ENCODE measurements around the gene ASPHD2. TPM values are rescaled to one million over a fixed set of nuclear protein-coding genes. Genes with fewer than 3 reads are reported as not detected.

The ASPHD2 gene
- polyA plus RNA-seq, 1 experiment: 2.3 TPM

- no peaks in the 10 kb centered on the region for H3K27me3 ChIP-seq (ENCODE audit: control insufficient read depth, insufficient read depth, low read length)
- POLR2A ChIA-PET: interaction anchor here (1.0 kb wide), 1 partner anchor 195 kb away, joined by 3 read pairs; no protein-coding TSS in a partner anchor
- CTCF ChIA-PET: interaction anchor here (3.6 kb wide), 1 partner anchor 9 kb away, joined by 15 read pairs; no protein-coding TSS in a partner anchor
- H3K4me3 ChIP-seq (ENCODE audit: low read depth, low read length): no peak overlapping the region
- no peak for DNase-seq (ENCODE audit: low read depth)
- peaks cover 13% of the 10 kb centered on the region for H3K36me3 ChIP-seq (ENCODE audit: control insufficient read depth, insufficient read depth, low read length)
- TF ChIP-seq CTCF (IDR thresholded peaks at IDR 0.05; ENCODE audit: insufficient read depth, low read depth, low read length): no peak
Measured at GRCh38 chr22:26470807-26471206, 41.7 kb downstream of the ASPHD2 start.

DNA sequence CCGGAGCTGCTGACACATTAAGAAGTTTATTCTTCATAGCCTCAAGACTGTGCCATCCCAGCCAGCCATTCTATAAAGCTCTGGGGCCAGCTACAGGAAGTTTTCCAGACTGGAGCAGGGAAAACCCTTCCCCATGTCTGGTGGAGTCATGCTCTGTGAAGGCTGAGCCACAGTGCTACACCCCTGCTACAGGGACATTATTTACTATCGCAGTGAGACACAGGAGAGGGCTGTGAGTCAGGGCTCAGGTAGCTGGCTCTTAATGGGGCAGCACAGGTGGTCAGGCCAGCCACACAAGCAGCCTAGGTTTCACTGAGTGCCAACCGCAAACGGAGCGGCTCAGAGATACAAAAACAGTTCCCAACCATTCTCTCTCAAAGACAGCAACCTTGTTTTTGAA lies 42.5 kb downstream of the ASPHD2 start:
- Histone ChIP-seq H3K27me3 (ENCODE audit: control insufficient read depth, insufficient read depth, low read length) (no peaks in the 10 kb centered on the region), H3K4me3 (ENCODE audit: low read depth, low read length) (no peak overlapping the region), H3K36me3 (ENCODE audit: control insufficient read depth, insufficient read depth, low read length) (peaks cover 12% of the 10 kb centered on the region)
- peak; percentile 75 for DNase-seq (ENCODE audit: low read depth)
- POLR2A ChIA-PET: interaction anchor here (1.0 kb wide), 1 partner anchor 194 kb away, joined by 3 read pairs; no protein-coding TSS in a partner anchor
- no peak for TF ChIP-seq CTCF (IDR thresholded peaks at IDR 0.05; ENCODE audit: insufficient read depth, low read depth, low read length)
- CTCF ChIA-PET: interaction anchor here (3.6 kb wide), 1 partner anchor 10 kb away, joined by 15 read pairs; no protein-coding TSS in a partner anchor

GRCh38 chr22:26474682-26475081 lies 45.6 kb downstream of the ASPHD2 start:
- ChIA-PET POLR2A (no interaction called here), CTCF (no interaction called here)
- H3K36me3 ChIP-seq (ENCODE audit: control insufficient read depth, insufficient read depth, low read length): peaks cover 8% of the 10 kb centered on the region
- no peak for DNase-seq (ENCODE audit: low read depth)
- no peak for TF ChIP-seq CTCF (IDR thresholded peaks at IDR 0.05; ENCODE audit: insufficient read depth, low read depth, low read length)
- H3K4me3 ChIP-seq (ENCODE audit: low read depth, low read length): no peak overlapping the region
- H3K27me3 ChIP-seq (ENCODE audit: control insufficient read depth, insufficient read depth, low read length): no peaks in the 10 kb centered on the region

DNA sequence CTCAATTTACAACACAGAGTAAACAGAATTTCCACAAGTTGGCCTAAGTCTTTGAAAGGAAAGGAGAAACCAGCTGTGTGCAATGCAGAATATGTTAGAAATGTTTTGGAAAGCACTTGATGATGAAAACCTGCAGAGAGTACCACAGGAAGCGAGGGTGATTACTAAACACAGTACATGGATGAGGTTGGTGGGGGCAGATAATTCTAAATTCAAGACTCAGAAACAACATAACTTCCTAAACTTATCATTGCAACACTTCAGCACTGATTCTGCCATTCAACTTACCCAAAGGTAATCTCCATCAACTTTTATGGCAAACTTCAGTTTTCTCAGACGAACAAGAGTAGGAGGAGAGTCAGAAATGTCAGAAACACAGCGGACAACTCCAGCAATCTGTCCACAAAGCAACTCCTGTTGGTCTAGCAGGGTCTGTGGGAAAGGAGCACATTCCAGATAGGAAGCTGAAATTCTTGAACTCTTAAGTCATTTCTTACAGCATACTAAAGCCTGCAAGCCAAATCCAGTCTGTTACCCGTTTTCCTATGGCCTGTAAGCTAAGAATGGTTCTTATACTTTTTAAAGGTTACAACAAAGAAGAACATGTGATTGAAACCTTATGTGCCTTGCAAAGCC lies 47.8 kb downstream of the ASPHD2 start:
- ChIA-PET POLR2A (interaction anchor here (0.6 kb wide), 1 partner anchor 100 kb away, joined by 3 read pairs; no protein-coding TSS in a partner anchor), CTCF (interaction anchor here (1.4 kb wide), 1 partner anchor 26 kb away, joined by 4 read pairs; no protein-coding TSS in a partner anchor)
- no peaks in the 10 kb centered on the region for H3K27me3 ChIP-seq (ENCODE audit: control insufficient read depth, insufficient read depth, low read length)
- H3K4me3 ChIP-seq (ENCODE audit: low read depth, low read length): no peak overlapping the region
- DNase-seq (ENCODE audit: low read depth): no peak
- H3K36me3 ChIP-seq (ENCODE audit: control insufficient read depth, insufficient read depth, low read length): no peaks in the 10 kb centered on the region; the same call in 1 of the 2 replicates
- TF ChIP-seq CTCF (IDR thresholded peaks at IDR 0.05; ENCODE audit: insufficient read depth, low read depth, low read length): no peak

- DNase-seq (ENCODE audit: low read depth): no peak
- CTCF ChIA-PET: interaction anchor here (1.4 kb wide), 1 partner anchor 26 kb away, joined by 4 read pairs; no protein-coding TSS in a partner anchor
- POLR2A ChIA-PET: no interaction called here
- no peak for TF ChIP-seq CTCF (IDR thresholded peaks at IDR 0.05; ENCODE audit: insufficient read depth, low read depth, low read length)
- Histone ChIP-seq H3K36me3 (ENCODE audit: control insufficient read depth, insufficient read depth, low read length) (no peaks in the 10 kb centered on the region; the same call in 1 of the 2 replicates), H3K27me3 (ENCODE audit: control insufficient read depth, insufficient read depth, low read length) (no peaks in the 10 kb centered on the region), H3K4me3 (ENCODE audit: low read depth, low read length) (no peak overlapping the region)
Measured at GRCh38 chr22:26477341-26477731, 48.3 kb downstream of the ASPHD2 start.

Data from BJ (cell line).